GM06990 (cell line): ENCODE data around the gene CABS1.

Experiments used
- DNase-seq: peaks from one replicate; pipeline ENCODE4 v3.0.0-alpha.2; 2011; ENCODE audit not compliant: insufficient read length; ENCODE audit errors: extremely low read depth
- H3K27me3 ChIP-seq: replicated peaks from 2 replicates; pipeline ENCODE4 v1.6.0; 2011; ENCODE audit warnings: low read length; ENCODE audit not compliant: control insufficient read depth, insufficient read depth
- H3K36me3 ChIP-seq: 2 replicates; pipeline ENCODE4 v1.5.1; 2011; ENCODE audit warnings: low read length; ENCODE audit not compliant: control insufficient read depth, insufficient read depth
- H3K4me3 ChIP-seq: replicated peaks from 2 replicates; pipeline ENCODE4 v1.5.1; 2011; ENCODE audit warnings: low read depth, mild to moderate bottlenecking, control low read depth, low read length
- TF ChIP-seq, protein P1 (sequence below): IDR thresholded peaks from 2 replicates; pipeline ENCODE4 v1.5.1; 2011; ENCODE audit warnings: low read length, control low read depth, mild to moderate bottlenecking, inconsistent platforms; ENCODE audit not compliant: insufficient read depth, poor library complexity, severe bottlenecking

The CABS1 gene

DNA sequence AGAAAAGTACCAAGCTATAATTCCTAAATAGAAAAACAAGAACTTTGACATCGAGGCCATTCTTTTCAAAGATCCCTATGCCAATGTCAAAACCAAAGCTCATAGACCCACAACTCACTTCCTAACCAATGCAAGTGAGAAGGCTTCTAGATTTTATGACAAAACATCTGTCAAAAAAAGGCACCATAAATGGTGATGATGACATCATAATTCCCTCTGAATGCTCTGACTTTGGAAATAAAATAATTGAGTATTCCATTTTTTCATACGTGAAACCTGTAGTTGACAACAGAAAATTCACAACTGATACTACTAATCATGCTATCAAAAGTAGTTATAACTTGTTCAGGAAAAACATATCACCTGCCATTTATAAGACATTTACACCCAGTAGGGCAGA, 8.7 kb upstream of the CABS1 start:
- no peak for DNase-seq
- TF ChIP-seq, protein P1, sequence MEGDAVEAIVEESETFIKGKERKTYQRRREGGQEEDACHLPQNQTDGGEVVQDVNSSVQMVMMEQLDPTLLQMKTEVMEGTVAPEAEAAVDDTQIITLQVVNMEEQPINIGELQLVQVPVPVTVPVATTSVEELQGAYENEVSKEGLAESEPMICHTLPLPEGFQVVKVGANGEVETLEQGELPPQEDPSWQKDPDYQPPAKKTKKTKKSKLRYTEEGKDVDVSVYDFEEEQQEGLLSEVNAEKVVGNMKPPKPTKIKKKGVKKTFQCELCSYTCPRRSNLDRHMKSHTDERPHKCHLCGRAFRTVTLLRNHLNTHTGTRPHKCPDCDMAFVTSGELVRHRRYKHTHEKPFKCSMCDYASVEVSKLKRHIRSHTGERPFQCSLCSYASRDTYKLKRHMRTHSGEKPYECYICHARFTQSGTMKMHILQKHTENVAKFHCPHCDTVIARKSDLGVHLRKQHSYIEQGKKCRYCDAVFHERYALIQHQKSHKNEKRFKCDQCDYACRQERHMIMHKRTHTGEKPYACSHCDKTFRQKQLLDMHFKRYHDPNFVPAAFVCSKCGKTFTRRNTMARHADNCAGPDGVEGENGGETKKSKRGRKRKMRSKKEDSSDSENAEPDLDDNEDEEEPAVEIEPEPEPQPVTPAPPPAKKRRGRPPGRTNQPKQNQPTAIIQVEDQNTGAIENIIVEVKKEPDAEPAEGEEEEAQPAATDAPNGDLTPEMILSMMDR = no peak
- H3K27me3 ChIP-seq = no peaks in the 10 kb centered on the region; the same call in 1 of the 2 replicates
- H3K4me3 ChIP-seq = no peak overlapping the region
- H3K36me3 ChIP-seq = no peaks in the 10 kb centered on the region

DNA sequence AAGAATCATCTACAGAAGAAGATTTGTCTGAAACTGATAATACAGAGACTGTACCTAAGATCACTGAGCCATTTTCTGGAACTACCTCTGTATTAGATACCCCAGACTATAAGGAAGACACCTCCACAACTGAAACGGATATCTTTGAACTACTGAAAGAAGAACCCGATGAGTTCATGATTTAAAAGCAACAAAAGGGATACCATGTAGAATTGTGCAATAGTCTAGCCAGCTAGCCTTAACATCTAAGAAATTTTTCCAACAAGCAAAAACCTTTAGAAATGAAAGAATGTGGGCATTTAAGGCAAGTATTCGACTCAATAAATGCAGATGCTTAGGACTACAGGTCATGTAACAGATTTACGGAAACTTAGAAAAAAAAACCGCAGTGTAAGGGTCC, 1.3 kb downstream of the CABS1 start:
- DNase-seq = no peak

DNA sequence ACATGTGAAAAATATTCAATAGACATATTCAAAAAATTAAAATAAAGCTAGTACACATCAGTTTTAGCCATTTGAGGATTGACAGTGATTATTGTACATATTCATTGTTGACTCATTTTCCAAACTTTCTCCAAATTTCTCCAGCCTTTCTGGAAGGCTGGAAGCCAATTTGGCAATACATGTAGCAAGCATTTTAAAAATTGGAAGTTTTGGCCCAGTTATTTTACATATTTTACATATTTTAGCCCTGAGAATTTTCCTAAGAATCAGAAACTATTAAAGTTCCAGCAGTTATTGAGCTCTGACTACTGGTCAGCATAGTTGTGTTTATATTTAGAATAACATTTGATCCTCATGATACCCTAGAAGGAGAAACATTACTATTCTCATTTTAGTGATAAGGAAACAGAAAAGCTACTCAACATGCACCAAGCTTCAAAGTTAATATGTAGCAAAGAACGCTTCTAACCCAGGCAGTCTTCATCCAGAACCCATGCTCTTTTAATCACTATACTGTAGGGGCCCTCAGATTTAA, 3.2 kb downstream of the CABS1 start:
- no peak overlapping the region for H3K4me3 ChIP-seq

More for the DNA sequence above, 1.3 kb downstream of the CABS1 start:
- TF ChIP-seq, protein P1 = no peak
- H3K27me3 ChIP-seq = no peaks in the 10 kb centered on the region
- H3K36me3 ChIP-seq = no peaks in the 10 kb centered on the region
- H3K4me3 ChIP-seq = no peak overlapping the region

DNA sequence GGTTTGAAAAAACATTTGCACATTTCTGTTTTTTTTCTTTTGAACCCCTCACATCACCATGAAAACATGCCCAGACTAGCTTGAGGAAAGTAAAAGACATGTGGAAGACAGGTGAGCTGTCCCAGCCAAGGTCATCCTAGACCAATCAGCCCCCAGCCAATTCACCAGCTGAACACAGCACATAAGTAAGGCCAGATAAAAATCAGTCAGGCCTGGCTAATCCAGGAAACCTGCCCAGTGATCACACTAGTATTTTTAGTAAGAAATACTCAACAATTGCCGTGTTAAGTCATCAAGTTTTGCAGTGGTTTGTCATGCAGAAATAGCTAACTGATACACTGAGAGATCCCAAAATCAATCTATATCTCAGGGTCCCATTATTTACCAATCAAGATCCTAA, 21.4 kb downstream of the CABS1 start:
- H3K4me3 ChIP-seq = no peak overlapping the region
- no peaks in the 10 kb centered on the region for H3K27me3 ChIP-seq
- TF ChIP-seq, protein P1 = no peak
- no peaks in the 10 kb centered on the region for H3K36me3 ChIP-seq
- DNase-seq = no peak

More for the DNA sequence above, 3.2 kb downstream of the CABS1 start:
- no peak for DNase-seq
- no peaks in the 10 kb centered on the region for H3K36me3 ChIP-seq
- no peaks in the 10 kb centered on the region for H3K27me3 ChIP-seq
- TF ChIP-seq, protein P1 = no peak

DNA sequence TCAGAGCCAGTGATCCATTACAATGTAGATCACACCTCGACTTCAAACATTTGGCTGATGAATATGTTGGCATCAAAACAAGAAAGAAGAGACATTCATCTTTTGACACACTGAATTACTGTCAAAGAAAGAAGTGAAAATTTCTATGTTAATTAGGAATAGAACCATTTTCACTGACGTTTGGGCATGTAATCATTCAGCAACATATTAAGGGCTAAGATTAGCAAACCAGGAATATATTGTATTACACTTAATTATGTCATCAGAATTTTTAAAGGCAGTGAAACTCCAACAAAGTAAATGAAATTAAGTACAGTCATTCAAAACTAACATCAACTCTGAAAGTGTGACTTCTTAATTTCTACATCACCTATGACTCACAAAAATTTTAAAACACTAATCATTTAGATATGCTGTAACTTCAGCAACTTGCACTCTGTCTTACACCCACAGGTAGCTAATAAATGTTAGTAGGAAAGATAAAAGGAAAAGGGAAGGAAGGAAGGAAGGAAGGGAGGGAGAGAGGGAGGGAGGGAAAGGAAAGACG, 24.4 kb downstream of the CABS1 start:
- no peaks in the 10 kb centered on the region for H3K36me3 ChIP-seq
- TF ChIP-seq, protein P1 = no peak
- no peak overlapping the region for H3K4me3 ChIP-seq
- H3K27me3 ChIP-seq = no peaks in the 10 kb centered on the region
- DNase-seq = no peak

DNA sequence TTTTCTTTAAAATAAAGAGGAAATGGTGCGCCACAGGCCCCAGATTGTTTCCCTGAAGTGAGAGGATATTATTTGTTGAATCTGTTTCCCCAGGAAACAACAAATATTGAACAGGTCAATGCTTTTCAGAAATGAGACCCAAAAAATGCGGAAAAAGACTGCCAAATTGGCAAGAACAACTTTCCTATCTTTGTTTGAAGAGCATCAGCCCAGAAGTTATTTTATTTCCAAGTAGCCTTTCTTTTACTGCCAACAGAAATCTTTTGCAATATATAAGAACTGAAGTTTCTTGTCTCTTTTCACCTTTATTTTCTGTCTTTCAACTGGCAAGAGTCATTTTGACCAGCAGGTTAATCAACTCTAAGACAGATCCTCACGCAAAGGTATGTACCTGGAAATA, 25.7 kb downstream of the CABS1 start, which contains the start of gene SMR3A:
Gene SMR3A, plus strand, starts transcription at position 301 of the 400 bp plus-strand sequence. CDS start 1,356 bp downstream, outside the sequence.
- TF ChIP-seq, protein P1 = no peak
- Histone ChIP-seq H3K36me3 (no peaks in the 10 kb centered on the region), H3K4me3 (no peak within 1 kb of the TSS), H3K27me3 (no peaks in the 10 kb centered on the region)
- no peak for DNase-seq
